Tibial artery (tissue), 4 donors: ENCODE data around the gene PAQR7.

Source experiments
- DNase-seq, 2 donors: peaks; one replicate each; pipeline ENCODE4 v3.0.0-alpha.2; 2019
- H3K27ac ChIP-seq, 2 donors: fragments of 200-600 bp; sonication (generic) in 1 of 2; 1 replicate in 1 of 2; 2 replicates in 1 of 2; pipeline ENCODE4 v1.5.1; 2018 to 2019; ENCODE audit warnings: mild to moderate bottlenecking in 1 of 2
- H3K27me3 ChIP-seq, 2 donors: fragments of 200-600 bp; sonication (generic) in 1 of 2; one replicate each; pipeline versions ENCODE4 v1.5.1 to v1.6.0; 2016 to 2019
- H3K36me3 ChIP-seq, 3 donors: fragments of 200-600 bp; sonication (generic) in 2 of 3; one replicate each; pipeline ENCODE4 v1.5.1; 2016 to 2019; ENCODE audit warnings: mild to moderate bottlenecking in 2 of 3
- H3K4me1 ChIP-seq, 4 donors: fragments of 200-600 bp; sonication (generic) in 2 of 4; 1 replicate in 3 of 4; 2 replicates in 1 of 4; pipeline ENCODE4 v1.5.1; 2016 to 2019
- H3K4me3 ChIP-seq, 2 donors: fragments of 200-600 bp; sonication (generic) in 1 of 2; 1 replicate in 1 of 2; 2 replicates in 1 of 2; pipeline ENCODE4 v1.5.1; 2018 to 2019; ENCODE audit warnings: mild to moderate bottlenecking in 2 of 2
- H3K9me3 ChIP-seq, 3 donors: fragments of 200-600 bp; sonication (generic) in 1 of 3; one replicate each; pipeline ENCODE4 v1.5.1; 2016 to 2019
- intact Hi-C: fragments of 100-400 bp; cut with DNase I; formaldehyde crosslinking; loops from one replicate; pipeline ENCODE4 v1.15.0; 2023; ENCODE audit warnings: low total_unique reads
- TF ChIP-seq, protein P1 (sequence below), 2 experiments: fragments of 200-600 bp in 1 of 2; fragments of 450-650 bp in 1 of 2; IDR thresholded peaks; one replicate each; pipeline ENCODE4 v1.5.1; 2017 to 2019; ENCODE audit warnings: antibody characterized with exemption in 2 of 2, mild to moderate bottlenecking in 1 of 2, moderate library complexity in 1 of 2

PAQR7 gene

DNA sequence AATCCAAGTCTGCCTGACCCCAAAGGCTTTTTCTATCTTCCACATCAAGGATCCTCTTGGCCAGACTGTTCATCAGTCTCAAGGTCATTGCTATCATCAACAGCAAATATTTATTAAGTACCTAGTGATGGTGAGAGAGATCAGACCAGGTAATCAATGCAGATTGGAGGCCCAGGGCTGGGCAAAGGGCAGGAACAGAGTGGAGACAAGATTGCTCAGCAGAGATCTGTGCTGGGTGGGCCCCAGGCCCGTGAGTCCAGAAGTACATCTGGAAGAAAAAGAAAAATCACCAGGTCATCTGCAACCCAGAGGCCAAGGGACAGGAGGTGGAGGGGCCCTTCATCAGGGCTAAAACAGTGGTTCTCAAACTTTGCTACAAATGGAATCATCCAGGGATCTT, 10.1 kb upstream of the PAQR7 start:
- TF ChIP-seq, protein P1, sequence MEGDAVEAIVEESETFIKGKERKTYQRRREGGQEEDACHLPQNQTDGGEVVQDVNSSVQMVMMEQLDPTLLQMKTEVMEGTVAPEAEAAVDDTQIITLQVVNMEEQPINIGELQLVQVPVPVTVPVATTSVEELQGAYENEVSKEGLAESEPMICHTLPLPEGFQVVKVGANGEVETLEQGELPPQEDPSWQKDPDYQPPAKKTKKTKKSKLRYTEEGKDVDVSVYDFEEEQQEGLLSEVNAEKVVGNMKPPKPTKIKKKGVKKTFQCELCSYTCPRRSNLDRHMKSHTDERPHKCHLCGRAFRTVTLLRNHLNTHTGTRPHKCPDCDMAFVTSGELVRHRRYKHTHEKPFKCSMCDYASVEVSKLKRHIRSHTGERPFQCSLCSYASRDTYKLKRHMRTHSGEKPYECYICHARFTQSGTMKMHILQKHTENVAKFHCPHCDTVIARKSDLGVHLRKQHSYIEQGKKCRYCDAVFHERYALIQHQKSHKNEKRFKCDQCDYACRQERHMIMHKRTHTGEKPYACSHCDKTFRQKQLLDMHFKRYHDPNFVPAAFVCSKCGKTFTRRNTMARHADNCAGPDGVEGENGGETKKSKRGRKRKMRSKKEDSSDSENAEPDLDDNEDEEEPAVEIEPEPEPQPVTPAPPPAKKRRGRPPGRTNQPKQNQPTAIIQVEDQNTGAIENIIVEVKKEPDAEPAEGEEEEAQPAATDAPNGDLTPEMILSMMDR (IDR thresholded peaks at IDR 0.05): no peak
- H3K36me3 ChIP-seq: no peaks in the 10 kb centered on the region
- no peak overlapping the region for H3K4me3 ChIP-seq
- no peaks in the 10 kb centered on the region for H3K9me3 ChIP-seq
- no peak for DNase-seq
- no peak overlapping the region for H3K27ac ChIP-seq
- H3K27me3 ChIP-seq: no peaks in the 10 kb centered on the region
- intact Hi-C loops: no loop called here
- H3K4me1 ChIP-seq: no peaks in the 10 kb centered on the region

DNA sequence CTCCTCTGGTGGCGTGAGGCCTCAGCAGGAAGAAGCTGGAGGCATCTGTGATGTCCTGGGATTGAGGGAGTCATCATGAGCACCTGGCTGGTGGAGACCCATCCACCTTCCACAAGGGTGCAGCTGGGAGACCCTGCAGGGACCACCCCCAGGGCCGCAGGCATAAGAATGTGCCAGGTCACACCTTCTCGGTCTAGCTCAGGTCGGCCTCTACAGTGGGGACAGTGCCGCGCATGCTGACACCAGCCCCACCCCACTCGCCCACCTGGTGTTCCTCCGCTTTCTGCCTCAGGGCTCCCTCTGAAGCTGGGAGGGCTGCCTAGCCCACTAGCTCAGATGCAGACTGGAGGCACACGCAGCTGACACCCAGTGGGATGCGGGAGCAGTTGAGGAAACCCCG, 5.8 kb upstream of the PAQR7 start:
- Histone ChIP-seq H3K4me3 (no peak overlapping the region), H3K27ac (no peak overlapping the region), H3K4me1 (peaks cover 0 to 2% (median under 1%) of the 10 kb centered on the region in 4 donors), H3K36me3 (no peaks in the 10 kb centered on the region), H3K27me3 (no peaks in the 10 kb centered on the region), H3K9me3 (no peaks in the 10 kb centered on the region)
- TF ChIP-seq, protein P1 (IDR thresholded peaks at IDR 0.05): no peak
- no peak for DNase-seq
- intact Hi-C loops: no loop called here

DNA sequence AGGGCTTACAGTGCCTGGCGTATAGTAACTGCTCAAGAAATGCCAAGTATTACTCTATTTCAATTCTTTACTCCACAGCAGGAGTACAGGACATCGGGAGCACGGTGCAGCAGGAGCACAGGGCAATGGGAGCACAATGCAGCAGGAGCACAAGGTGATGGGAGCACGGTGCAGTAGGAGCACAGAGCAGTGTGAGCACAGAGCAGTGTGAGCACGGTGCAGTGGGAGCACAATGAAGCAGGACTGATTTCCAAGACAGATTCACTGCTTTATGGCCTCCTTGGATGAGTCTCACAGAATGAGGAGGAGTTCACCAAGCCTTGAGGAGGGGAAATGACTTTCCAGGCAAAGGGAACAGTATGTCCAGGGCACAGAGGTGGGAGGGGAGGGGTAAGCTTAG, 5.0 kb upstream of the PAQR7 start:
- Histone ChIP-seq H3K27ac (no peak overlapping the region), H3K4me3 (no peak overlapping the region), H3K9me3 (no peaks in the 10 kb centered on the region), H3K4me1 (peaks cover 0 to 10% (median 5%) of the 10 kb centered on the region in 4 donors), H3K36me3 (no peaks in the 10 kb centered on the region), H3K27me3 (no peaks in the 10 kb centered on the region)
- TF ChIP-seq, protein P1 (IDR thresholded peaks at IDR 0.05): no peak
- intact Hi-C loops: no loop called here
- DNase-seq: no peak

DNA sequence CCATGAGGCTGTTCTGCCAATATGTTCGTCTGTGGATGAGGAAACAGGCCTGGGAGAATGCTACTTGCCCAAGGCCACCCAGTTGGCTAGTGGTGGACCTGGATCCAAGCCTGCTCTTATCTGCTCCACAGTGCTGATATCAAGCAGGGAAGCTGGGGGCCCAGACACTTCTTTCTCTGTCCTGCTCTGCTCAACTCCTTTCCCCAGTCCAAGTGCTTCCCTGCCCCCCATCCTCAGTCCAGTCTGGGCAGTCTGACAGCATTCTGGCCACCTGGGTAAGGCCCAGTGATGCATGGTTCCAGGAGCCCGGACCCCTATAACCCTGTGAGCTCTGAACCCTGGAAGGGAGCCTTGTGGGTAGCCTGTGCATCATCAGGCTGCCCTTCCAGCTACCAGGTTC, 4.2 kb upstream of the PAQR7 start:
- no peak for DNase-seq
- TF ChIP-seq, protein P1 (IDR thresholded peaks at IDR 0.05): no peak
- H3K4me1 ChIP-seq: peaks cover 0 to 15% (median 9%) of the 10 kb centered on the region in 4 donors
- intact Hi-C loops: no loop called here
- H3K27ac ChIP-seq: no peak overlapping the region
- no peak overlapping the region for H3K4me3 ChIP-seq
- H3K36me3 ChIP-seq: no peaks in the 10 kb centered on the region
- no peaks in the 10 kb centered on the region for H3K27me3 ChIP-seq
- no peaks in the 10 kb centered on the region for H3K9me3 ChIP-seq

DNA sequence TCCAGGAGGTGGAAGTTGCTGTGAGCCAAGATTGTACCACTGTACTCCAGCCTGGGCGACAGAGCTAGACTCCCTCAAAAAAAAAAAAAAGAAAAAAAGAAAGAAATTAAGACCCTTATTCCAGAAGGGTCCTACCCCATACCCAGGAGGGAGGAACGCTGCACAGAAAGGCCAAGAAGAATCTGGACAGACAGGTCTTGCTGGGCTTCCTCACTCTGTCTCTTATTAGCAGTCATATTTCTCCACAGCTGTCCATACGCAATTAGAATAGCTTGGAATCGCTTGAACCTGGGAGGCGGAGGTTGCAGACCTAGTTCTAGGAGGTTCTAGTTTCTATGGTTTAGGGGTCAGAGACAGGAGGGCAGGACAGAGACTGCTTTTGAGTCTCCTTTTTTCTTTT, 3.2 kb upstream of the PAQR7 start:
- no peak overlapping the region for H3K27ac ChIP-seq
- no peaks in the 10 kb centered on the region for H3K36me3 ChIP-seq
- H3K4me3 ChIP-seq: no peak overlapping the region
- intact Hi-C loops: no loop called here
- H3K27me3 ChIP-seq: no peaks in the 10 kb centered on the region
- TF ChIP-seq, protein P1 (IDR thresholded peaks at IDR 0.05): no peak
- DNase-seq: no peak
- H3K4me1 ChIP-seq: peaks cover 0 to 21% (median 14%) of the 10 kb centered on the region in 4 donors
- no peaks in the 10 kb centered on the region for H3K9me3 ChIP-seq

DNA sequence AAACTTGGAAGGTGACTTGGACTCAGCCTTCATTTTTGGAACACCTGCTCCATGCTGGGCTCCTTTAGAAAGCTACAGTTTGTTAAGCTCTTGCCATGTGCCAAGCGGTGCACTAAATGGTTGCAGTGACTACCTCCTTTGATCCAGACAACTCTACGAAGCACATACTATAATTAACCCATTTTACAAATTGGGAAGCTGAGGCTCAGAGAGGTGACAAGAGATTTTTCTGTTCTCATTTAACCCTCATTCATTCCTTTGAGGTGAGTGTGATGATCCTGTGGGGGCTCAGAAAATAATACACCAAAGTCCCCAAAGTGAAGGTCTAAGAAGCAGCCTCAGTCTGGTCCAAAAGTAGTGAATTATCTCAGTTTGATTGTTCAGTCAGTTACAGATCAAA, 1.6 kb upstream of the PAQR7 start:
- H3K36me3 ChIP-seq: no peaks in the 10 kb centered on the region
- peaks cover 0 to 26% (median 17%) of the 10 kb centered on the region in 4 donors for H3K4me1 ChIP-seq
- no peak overlapping the region for H3K4me3 ChIP-seq
- TF ChIP-seq, protein P1 (IDR thresholded peaks at IDR 0.05): no peak
- no peak overlapping the region for H3K27ac ChIP-seq
- no peaks in the 10 kb centered on the region for H3K9me3 ChIP-seq
- intact Hi-C loops: no loop called here
- no peak for DNase-seq
- H3K27me3 ChIP-seq: no peaks in the 10 kb centered on the region
